Mesothelial cell of epicardium (in vitro differentiated cells): ENCODE results near the gene SMIM24. TPM values are rescaled to one million over a fixed set of nuclear protein-coding genes. Genes with fewer than 3 reads are reported as not detected.
"Not testable (repeated sequence)": the region's sequence is repeated elsewhere in the genome, so short reads cannot be mapped to it uniquely, and the experiment has no call there.

ENCODE experiments used
- DNase-seq, 2 experiments: peaks; one replicate each; pipeline ENCODE4 v3.0.0; 2021; ENCODE audit warnings: low spot score in 2 of 2; ENCODE audit not compliant: unreplicated experiment in 2 of 2
- H3K27ac Mint-ChIP-seq: 2 replicates; pipeline ENCODE4 v1.8.0; 2021; ENCODE audit warnings: mixed read lengths
- H3K27me3 Mint-ChIP-seq: 2 replicates; pipeline ENCODE4 v1.8.0; 2021; ENCODE audit warnings: low read depth, mixed read lengths
- H3K36me3 Mint-ChIP-seq: 2 replicates; pipeline ENCODE4 v1.8.0; 2021; ENCODE audit warnings: mixed read lengths
- H3K4me1 Mint-ChIP-seq: 2 replicates; pipeline ENCODE4 v1.8.0; 2021; ENCODE audit warnings: mixed read lengths
- H3K4me3 Mint-ChIP-seq: 2 replicates; pipeline ENCODE4 v1.8.0; 2021; ENCODE audit warnings: mild to moderate bottlenecking, moderate library complexity, mixed read lengths
- H3K9me3 Mint-ChIP-seq: 2 replicates; pipeline ENCODE4 v1.8.0; 2021; ENCODE audit warnings: mixed read lengths
- total RNA-seq: library from RNA; stranded (reverse); gene quantifications from 3 replicates; pipeline ENCODE4 v1.2.1, GENCODE V29; 2021
- TF ChIP-seq, protein P1 (sequence below): fragments of 200-600 bp; sonication (generic); IDR thresholded peaks from one replicate; pipeline ENCODE4 v1.5.0; 2021; ENCODE audit warnings: antibody characterized with exemption; ENCODE audit not compliant: unreplicated experiment

Gene SMIM24
- 0.60 TPM in 1 of 3 replicates, not detected in the others for total RNA-seq

DNA sequence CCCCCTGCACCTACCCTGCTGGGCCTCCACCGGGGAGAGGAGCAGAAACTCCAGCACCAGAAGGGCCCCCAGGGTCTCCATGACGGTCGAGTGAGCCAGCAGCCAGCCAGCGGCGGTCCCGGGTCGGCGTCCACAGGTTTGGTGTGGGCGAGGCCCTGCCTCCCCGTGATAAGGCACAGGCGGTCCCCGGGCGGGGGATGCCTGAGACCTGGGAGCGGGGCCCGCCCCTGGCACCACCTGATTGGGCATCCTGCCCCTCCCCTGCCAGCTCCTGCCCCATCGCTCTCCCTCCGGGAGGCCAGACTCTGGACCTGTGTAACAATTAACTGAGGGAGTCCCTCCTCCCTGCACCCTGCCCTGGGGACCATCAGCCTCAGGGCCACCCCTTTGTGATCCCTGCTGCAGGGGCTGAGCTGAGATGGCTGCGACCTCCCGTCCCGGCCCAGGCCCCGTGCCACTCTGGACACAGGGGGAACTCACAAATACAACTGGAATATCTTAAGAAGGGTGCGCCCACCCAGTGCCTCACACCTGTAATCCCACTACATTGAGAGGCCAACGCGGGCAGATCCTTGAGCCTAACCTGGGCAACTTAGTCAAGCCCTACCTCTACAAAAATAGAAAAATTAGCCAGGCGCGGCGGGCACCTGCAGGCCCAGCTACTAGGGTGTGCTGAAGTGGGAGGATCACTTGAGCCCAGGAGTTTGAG lies at the start of gene SMIM24:
SMIM24 (minus strand) TSS at position 143 of the 709 bp plus-strand sequence; CDS start at position 81, 62 bp downstream.
- no peaks in the 10 kb centered on the region for H3K4me1 Mint-ChIP-seq
- no peaks in the 10 kb centered on the region for H3K36me3 Mint-ChIP-seq
- no peaks in the 10 kb centered on the region for H3K9me3 Mint-ChIP-seq
- no peak for DNase-seq
- peaks cover 30% of the 10 kb centered on the region for H3K27me3 Mint-ChIP-seq
- H3K4me3 Mint-ChIP-seq = no peak within 1 kb of the TSS
- H3K27ac Mint-ChIP-seq = no peak within 1 kb of the TSS
- TF ChIP-seq, protein P1, sequence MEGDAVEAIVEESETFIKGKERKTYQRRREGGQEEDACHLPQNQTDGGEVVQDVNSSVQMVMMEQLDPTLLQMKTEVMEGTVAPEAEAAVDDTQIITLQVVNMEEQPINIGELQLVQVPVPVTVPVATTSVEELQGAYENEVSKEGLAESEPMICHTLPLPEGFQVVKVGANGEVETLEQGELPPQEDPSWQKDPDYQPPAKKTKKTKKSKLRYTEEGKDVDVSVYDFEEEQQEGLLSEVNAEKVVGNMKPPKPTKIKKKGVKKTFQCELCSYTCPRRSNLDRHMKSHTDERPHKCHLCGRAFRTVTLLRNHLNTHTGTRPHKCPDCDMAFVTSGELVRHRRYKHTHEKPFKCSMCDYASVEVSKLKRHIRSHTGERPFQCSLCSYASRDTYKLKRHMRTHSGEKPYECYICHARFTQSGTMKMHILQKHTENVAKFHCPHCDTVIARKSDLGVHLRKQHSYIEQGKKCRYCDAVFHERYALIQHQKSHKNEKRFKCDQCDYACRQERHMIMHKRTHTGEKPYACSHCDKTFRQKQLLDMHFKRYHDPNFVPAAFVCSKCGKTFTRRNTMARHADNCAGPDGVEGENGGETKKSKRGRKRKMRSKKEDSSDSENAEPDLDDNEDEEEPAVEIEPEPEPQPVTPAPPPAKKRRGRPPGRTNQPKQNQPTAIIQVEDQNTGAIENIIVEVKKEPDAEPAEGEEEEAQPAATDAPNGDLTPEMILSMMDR = no peak

DNA sequence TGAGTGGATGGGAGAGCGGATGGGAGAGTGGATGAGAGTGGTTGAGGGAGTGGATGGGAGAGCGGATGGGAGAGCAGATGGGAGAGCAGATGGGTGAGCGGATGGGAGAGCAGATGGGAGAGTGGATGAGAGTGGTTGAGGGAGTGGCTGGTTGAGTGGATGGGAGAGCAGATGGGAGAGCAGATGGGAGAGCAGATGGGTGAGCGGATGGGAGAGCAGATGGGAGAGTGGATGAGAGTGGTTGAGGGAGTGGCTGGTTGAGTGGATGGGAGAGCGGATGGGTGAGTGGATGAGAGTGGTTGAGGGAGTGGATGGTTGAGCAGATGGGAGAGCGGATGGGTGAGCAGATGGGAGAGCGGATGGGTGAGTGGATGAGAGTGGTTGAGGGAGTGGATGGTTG lies 49.0 kb upstream of the SMIM24 start:
- not testable (repeated sequence) for H3K27ac Mint-ChIP-seq, H3K4me1 Mint-ChIP-seq, H3K4me3 Mint-ChIP-seq, H3K27me3 Mint-ChIP-seq, H3K9me3 Mint-ChIP-seq, DNase-seq
- peaks cover 16% of the 10 kb centered on the region for H3K36me3 Mint-ChIP-seq

GRCh38 chr19:3528539-3529211 lies 48.4 kb upstream of the SMIM24 start:
- no peaks in the 10 kb centered on the region for H3K9me3 Mint-ChIP-seq

GRCh38 chr19:3528080-3528479 lies 47.8 kb upstream of the SMIM24 start:
- peaks cover 13% of the 10 kb centered on the region for H3K36me3 Mint-ChIP-seq
- TF ChIP-seq, protein P1 = no peak
- H3K9me3 Mint-ChIP-seq = no peaks in the 10 kb centered on the region
- H3K27me3 Mint-ChIP-seq = no peaks in the 10 kb centered on the region
- H3K27ac Mint-ChIP-seq = no peak overlapping the region
- no peaks in the 10 kb centered on the region for H3K4me1 Mint-ChIP-seq
- no peak overlapping the region for H3K4me3 Mint-ChIP-seq
- DNase-seq = no peak

More at GRCh38 chr19:3528539-3529211, 48.4 kb upstream of the SMIM24 start:
- Mint-ChIP-seq H3K4me3 (no peak overlapping the region), H3K36me3 (peaks cover 18% of the 10 kb centered on the region), H3K27me3 (no peaks in the 10 kb centered on the region), H3K4me1 (no peaks in the 10 kb centered on the region), H3K27ac (no peak overlapping the region)
- TF ChIP-seq, protein P1 = no peak
- no peak for DNase-seq

GRCh38 chr19:3527238-3527910 lies 47.0 kb upstream of the SMIM24 start:
- DNase-seq = no peak
- no peaks in the 10 kb centered on the region for H3K4me1 Mint-ChIP-seq
- H3K27me3 Mint-ChIP-seq = no peaks in the 10 kb centered on the region
- H3K36me3 Mint-ChIP-seq = peaks cover 11% of the 10 kb centered on the region
- H3K9me3 Mint-ChIP-seq = no peaks in the 10 kb centered on the region
- TF ChIP-seq, protein P1 = no peak
- H3K27ac Mint-ChIP-seq = no peak overlapping the region
- H3K4me3 Mint-ChIP-seq = no peak overlapping the region
